Subcutaneous adipose tissue (tissue), 4 donors: ENCODE data around the gene APOF. TPM values are rescaled to one million over a fixed set of nuclear protein-coding genes. Genes with fewer than 3 reads are reported as not detected.

ENCODE experiments used
- total RNA-seq, 4 donors: library from RNA; depleted of rRNA; stranded (reverse); fragments of >200 nt; gene quantifications; one replicate each; pipeline ENCODE4 v1.1.0, GENCODE V29; 2016
- TF ChIP-seq, protein P1 (sequence below): fragments of 450-650 bp; IDR thresholded peaks from one replicate; pipeline ENCODE4 v1.5.1; 2016; ENCODE audit warnings: low read depth, mild to moderate bottlenecking, control low read depth, antibody characterized with exemption, moderate library complexity

APOF gene
- total RNA-seq, 4 donors from 2014 or later, result not detected

DNA sequence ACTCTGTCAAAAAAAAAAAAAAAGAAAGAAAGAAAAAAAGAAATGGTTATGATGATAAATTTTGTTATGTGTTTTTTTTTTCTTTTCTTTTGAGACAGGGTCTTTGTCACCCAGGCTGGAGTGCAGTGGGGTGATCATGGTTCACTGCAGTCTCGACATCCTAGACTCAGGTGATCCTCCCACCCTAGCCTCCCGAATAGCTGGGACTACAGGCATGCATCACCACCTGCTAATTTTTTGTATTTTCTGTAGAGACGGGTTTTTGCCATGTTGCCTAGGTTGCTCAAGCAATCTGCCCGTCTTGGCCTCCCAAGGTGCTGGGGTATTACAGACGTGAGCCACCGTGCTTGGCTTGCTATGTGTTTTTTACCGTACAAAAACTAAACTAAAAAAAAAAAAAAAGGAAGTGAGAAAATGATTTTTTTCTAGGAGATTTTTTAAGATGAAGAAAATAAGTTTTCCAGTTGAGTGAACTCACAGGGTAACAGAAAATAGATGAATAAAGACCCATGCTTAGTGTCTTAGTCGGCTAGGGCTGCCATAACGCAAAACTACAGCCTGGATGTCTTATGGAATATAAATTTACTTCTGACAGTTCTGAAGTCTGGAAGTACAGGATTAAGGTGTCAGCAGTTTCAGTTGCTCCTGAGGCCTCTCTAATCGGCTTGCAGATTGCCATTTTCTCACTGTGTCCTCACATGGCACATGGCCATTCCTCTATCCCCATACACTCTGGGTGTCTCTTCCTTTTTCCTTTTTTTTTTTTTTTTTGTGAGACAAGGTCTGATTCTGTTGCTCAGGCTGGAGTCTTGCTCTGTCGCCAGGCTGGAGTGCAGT lies 13.2 kb upstream of the APOF start:
- TF ChIP-seq, protein P1, sequence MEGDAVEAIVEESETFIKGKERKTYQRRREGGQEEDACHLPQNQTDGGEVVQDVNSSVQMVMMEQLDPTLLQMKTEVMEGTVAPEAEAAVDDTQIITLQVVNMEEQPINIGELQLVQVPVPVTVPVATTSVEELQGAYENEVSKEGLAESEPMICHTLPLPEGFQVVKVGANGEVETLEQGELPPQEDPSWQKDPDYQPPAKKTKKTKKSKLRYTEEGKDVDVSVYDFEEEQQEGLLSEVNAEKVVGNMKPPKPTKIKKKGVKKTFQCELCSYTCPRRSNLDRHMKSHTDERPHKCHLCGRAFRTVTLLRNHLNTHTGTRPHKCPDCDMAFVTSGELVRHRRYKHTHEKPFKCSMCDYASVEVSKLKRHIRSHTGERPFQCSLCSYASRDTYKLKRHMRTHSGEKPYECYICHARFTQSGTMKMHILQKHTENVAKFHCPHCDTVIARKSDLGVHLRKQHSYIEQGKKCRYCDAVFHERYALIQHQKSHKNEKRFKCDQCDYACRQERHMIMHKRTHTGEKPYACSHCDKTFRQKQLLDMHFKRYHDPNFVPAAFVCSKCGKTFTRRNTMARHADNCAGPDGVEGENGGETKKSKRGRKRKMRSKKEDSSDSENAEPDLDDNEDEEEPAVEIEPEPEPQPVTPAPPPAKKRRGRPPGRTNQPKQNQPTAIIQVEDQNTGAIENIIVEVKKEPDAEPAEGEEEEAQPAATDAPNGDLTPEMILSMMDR, result no peak

DNA sequence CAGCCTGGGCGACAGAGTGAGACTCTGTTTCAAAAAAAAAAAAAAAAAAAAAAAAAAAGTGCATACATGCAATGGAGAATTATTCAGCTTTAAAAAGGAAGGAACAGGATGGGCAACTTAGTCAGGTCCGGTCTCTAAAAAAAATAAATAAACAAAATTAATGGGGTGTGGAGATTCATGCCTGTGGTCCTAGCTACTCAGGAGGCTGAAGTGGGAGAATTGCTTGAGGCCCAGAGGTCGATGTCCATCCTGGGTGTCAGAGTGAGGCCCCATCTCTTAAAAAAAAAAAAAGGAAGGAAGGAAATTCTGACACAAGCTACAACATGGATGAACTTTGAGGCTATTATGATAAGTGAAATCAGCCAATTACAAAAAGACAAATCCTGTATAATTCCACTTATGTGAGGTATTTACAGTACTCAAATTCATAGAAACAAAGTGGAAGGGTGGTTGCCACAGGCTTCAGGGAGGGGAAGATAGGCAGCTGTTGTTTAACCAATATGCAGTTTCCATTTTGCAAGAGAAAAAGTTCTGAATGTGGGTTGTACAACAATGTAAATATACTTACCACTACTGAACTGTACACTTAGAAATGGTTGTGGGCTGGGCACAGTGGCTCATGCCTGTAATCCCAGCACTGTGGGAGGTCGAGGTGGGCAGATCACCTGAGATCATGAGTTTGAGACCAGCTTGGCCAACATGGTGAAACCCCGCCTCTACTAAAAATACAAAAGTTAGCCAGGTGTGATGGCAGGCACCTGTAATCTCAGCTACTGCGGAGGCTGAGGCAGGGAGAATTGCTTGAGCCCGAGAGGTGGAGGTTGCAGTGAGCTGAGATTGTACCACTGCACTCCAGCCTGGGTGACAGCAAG lies 12.3 kb upstream of the APOF start:
- TF ChIP-seq, protein P1, result no peak

DNA sequence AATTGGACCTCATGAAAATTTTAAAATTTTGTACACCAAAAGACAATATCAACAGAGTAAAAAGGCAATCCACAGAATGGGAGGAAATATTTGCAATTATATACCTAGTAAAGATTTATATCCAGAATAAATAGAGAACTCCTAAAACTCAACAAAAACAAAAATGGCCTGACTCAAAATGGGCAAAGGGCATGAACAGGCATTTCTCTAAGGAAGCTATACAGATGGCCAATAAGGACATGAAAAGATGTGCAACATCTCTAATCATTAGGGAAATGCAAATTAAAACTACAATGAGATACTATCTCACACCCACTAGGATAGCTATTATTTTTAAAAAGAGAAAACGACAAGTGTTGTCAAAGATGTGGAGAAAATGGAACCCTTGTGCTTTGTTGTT lies 10.9 kb upstream of the APOF start:
- TF ChIP-seq, protein P1, result no peak

DNA sequence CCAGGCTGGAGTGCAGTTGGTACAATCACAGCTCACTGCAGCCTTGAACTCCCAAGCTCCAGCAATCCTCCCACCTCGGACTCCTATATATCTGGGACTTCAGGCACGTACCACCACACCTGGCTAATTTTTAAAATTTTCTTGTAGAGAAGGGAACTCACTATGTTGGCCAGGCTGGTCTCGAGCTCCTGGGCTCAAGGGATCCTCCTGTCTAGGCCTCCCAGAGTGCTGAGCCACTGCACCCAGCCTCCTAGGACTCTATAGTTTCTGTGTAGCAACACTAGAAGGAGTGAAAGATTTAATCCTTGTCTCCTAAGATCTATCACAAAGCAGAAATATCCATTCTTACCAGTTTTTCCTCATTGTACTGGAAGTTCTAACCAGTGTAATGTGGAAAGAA lies 4.3 kb upstream of the APOF start:
- TF ChIP-seq, protein P1, result no peak

DNA sequence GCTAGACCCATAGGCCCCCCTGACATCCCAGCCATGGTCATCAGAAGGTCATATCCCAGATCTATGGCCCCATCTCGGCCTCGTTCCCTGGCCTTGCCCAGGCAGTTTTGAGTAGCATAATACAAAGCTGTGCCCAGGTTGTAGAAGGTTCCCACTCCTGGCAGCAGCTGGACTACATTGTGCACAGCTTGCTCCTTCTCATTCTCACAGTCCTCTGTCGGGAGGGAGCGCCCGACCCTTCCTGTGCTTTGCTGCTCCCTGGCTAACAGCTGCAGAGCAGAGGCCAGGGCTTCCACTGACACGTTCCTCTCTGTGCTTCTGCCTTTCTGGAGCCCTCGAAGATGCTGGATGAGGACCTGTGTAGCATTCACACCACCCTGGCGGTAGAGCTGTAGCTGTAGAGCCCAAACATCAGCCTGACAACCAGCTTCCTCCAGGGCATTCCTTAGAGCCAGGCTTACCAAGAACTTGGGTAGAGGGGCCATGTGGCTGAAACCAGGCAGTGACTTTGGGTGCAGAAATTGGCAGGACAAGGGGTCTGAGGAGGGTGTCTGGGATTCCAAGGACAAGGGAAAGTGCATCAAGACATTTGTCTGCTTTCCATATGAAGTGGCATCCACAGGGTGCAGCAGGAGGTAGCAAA lies 1.0 kb downstream of the APOF start:
- TF ChIP-seq, protein P1, result no peak

DNA sequence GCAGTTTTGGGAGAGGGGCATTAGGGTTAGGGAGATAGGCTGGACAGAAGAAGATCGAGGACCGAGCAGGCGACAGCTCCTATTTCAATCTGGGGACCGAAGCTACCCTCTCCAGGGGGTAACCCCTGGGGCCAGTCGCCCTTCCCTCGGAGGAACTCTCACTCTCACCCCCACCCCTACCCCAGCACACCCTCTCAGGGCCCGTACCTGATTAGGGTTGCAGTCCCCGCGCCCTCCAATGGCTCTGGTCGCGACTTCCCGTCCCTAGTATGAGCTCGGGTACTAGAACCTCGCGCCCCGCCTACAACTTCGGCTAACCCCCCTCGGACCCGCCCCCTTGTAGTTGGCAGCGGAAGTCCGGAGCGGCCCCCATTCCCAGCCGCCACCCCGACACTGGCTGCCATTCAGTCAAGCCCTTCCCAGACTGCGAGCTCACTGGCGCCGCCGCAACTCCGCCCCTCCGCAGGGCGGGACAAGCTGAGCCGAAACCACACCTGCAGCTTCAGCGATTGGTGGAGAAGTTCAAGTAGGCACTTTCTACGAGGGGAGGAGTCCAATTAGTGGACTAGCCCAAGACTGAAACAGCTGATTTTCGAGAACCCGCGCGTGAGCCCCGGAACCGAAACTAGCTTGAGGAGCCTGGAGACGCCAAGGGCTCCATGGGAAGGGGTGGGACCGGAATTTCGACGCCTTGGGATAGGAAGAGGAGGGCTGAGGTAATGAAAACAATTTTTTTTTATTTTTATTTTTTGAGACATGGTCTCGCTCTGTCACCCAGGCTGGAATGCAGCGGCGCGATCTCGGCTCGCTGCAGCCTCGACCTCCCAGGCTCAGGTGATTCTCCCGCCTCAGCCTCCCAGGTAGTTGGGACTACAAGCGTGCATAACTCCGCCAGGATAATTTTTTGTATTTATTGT lies 2.5 kb downstream of the APOF start, which contains the start of gene STAT2:
TSS of gene STAT2 (minus strand) at position 257 of the 917 bp plus-strand sequence. CDS start 3,536 bp downstream, outside the sequence.
- TF ChIP-seq, protein P1, result no peak
